LoVo (cell line): ENCODE measurements around the gene SRPK1.

ENCODE experiments used
- DNase-seq: peaks from one replicate; pipeline ENCODE4 v3.0.0-alpha.2; 2016; ENCODE audit warnings: low spot score

SRPK1 gene

DNA sequence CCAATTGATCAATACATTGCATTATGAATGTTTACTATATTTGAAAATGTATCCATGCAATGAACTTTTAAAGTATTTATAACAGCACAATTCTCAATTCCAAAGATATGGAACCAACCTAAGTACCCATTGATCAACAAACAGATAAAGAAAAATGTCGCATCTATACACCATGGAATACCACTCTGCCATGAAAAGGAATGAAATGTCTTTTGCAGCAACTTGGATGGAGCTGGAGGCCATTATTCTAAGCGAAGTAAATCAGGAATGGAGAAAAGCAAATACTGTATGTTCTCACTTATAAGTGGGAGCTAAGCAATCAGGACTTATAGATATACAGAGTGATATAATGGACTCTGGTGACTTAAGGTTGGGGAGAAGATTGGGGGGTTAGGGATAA is 22.9 kb downstream of the SRPK1 start:
- DNase-seq: no peak

DNA sequence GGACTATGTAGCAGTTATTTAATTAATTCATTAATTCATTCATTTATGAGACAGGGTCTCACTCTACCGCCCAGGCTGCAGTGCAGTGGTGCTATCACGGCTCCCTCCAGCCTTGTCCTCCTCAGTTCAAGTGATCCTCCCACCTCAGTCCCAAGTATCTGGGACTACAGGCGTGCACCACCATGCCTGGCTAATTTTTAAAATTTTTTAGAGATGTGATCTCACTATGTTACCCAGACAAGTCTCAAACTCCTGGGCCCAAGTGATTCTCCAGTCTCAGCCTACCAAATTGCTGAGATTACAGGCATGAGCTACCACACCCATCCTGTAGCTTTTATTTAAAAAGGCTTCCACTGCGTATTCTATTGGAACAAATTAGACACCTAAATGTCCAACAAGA is 23.4 kb downstream of the SRPK1 start:
- DNase-seq: no peak

DNA sequence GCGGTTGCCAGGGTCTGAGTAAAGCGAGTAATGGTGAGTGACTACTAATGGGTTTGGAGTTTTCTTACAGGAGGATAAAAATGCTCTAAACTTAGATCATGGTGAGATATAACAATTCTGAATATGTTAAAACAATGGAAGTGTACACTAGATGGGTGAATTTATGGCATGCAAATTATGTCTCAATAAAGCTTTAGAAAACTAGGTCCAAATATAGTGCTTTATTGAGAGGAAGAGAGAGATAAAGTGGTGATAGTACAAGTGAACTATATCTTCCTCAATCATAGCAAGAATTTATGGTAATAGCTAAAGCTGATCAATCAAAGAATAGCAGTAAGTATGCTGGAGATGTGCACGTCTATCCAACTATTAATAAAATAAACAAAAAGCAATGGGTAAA is 23.9 kb downstream of the SRPK1 start:
- no peak for DNase-seq

GRCh38 chr6:35896228-35896627 is 24.7 kb downstream of the SRPK1 start:
- DNase-seq: no peak

DNA sequence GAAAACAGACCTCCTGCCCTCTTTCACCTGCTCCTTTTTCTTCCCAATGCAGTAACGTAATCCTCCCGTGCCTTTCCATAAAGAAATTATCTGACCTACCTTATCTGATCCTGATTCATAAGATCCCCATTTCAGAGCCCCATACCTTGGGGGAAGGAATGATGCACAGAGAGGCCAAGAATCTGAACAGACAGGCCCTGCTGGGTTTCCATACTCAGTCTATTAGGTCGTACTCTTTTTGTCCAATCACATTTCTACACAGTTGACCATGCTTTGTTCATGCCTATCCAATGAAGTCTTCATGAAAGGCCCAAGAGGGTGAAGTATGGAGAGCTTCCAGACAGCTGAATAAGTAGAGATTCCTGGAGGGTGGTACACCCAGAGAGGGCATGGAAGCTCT is 25.3 kb downstream of the SRPK1 start:
- DNase-seq: no peak

DNA sequence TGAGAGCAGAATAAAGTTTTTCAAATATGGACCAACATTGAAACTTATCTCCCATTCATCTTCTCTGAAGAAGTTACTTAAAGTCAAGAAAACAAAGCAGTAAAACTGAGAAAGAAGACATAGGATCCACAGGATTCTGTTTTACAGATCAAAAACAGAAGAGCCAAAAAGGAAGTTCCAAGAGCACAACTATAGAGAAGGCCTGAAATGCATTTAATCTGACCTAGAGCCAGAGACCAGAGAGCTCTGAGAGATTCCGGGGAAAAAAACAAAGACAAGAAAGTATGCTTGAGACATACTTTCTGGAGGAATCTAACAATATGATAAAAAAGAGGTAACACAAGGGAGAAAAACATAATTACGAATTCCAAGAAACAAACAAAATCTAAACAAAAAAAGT is 26.1 kb downstream of the SRPK1 start:
- no peak for DNase-seq

DNA sequence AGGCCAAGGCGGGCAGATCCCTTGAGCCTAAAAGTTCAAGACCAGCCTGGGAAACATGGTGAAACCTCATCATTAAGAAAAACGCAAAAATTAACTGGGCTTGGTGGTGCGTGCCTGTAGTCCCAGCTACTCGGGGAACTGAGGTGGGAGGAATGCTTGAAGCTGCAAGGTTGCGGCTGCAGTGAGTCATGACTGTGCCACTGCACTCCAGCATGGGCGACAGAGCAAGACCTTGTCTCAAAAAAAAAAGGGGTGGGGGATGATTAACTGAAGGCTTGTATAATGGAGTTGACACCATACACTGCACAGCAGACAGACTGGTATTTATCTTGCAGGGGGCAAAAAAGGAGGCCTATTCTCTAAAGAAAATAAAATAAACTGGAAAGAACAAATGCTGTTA is 27.7 kb downstream of the SRPK1 start:
- DNase-seq: no peak

DNA sequence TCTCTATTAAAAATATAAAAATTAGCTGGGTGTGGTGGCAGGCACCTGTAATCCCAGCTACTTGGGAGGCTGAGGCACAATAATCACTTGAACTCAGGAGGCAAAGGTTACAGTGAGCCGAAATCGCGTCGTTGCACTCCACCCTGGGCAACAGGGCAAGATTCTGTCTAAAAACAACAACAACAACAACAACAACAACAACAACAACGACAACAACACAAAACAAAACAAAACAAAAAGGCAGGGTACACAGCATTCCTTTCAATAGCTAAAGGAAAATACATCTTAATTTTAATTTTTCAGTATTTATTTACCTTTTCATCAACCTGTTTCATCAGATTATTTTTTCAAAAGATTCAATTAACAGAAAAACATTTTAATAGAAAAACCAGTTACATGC is 28.4 kb downstream of the SRPK1 start:
- no peak for DNase-seq

DNA sequence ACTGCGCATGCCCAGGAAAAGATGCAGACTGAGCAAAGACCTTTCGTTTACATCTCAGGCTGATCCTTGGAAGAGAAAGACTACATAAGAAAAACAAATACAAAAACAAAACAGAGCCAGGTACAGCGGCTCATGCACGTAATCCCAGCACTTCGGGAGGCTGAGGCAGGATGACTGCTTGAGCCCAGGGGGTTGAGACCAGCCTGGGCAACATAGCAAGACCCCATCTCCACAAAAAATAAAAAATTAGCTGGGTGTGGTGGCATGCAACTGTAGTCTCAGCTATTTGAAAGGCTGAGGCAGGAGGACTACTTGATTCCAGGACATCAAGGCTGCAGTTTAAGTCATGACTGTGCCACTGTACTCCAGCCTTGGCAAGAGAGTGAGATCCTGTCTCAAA is 41.7 kb downstream of the SRPK1 start:
- no peak for DNase-seq

GRCh38 chr6:35876902-35877301 is 44.0 kb downstream of the SRPK1 start:
- DNase-seq: no peak

- no peak for DNase-seq
Measured at GRCh38 chr6:35874730-35875129, 46.2 kb downstream of the SRPK1 start.

GRCh38 chr6:35859367-35859766 is 61.5 kb downstream of the SRPK1 start:
- no peak for DNase-seq

DNA sequence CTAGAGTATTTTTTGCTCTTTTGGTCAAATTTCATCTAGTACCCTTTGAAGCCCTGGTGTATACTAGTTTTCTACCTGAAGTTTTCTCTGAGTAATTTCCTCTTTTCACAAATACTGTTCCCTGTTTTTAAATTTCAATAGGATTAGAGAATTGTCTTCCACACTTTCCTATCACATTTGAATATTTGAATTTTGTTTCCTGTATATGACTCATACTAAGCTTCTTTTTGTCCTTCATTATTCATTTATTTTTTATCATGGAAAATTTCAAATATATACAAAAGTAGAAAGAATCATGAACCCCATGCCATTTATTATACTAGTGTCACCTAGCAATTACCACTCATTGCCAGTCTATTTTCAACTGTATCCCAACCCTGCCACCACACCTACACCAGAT is 63.0 kb downstream of the SRPK1 start:
- DNase-seq: no peak

DNA sequence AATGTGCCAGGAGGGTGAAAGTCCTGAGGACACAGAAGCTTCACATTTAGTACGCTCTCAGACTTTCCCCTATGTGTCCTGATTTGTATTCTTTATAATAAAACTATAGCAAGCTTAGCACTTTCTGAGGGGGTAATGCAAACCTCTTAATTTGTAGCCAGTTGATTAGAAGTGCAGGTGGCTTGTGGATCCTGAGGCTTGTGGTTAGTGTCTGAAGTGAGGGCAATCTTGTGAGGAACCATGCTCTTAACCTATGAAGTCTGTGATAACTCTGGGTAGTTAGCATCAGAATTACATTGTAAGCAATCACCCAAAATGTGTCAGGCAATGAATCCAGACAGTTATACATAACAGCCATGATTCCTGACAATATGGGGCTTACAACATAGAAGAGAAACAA is 64.6 kb downstream of the SRPK1 start:
- DNase-seq: no peak

- no peak for DNase-seq
Measured at GRCh38 chr6:35852994-35853393, 67.9 kb downstream of the SRPK1 start.

- DNase-seq: no peak
Measured at GRCh38 chr6:35850208-35850607, 70.7 kb downstream of the SRPK1 start.

- no peak for DNase-seq
Measured at GRCh38 chr6:35844290-35844689, 76.6 kb downstream of the SRPK1 start.

GRCh38 chr6:35842381-35842780 is 78.5 kb downstream of the SRPK1 start:
- no peak for DNase-seq

DNA sequence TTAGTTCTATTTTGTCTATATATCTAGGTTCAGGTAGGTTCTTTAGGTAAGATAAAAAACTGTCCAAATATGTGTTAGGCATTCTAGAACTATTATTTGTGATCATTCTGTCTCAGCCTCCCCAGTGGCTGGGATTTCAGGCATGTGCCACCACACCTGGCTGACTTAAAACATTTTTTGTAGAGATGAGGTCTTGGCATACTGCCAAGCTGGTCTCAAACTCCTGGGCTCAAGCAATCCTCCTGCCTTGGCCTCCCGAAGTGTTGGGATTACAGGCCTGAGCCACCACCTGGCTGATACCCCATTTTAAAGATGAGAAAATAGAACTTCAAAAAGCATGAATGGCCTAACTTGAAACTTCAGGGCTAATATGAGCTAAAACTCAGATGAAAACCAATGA is 81.9 kb downstream of the SRPK1 start:
- no peak for DNase-seq

DNA sequence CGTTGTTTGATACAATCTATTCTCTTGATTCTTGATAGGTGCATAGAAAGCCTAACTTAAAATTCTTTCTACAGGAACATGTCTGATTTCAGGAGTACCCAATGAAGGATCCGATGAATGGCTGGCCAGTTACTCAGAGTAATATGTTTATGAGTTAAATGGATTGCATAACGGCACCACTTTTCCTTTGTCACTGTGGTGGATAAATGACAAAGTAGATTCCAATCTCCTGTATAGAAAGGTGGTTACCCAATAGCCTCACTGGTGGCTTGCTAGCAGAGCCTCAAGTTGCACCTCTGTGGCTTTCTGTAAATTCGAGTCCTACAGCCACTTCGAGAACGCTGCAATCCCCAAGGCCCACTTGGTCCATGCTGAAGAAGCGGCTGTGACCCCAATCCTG is 87.4 kb downstream of the SRPK1 start:
- DNase-seq: no peak

- DNase-seq: no peak
Measured at GRCh38 chr6:35831257-35832007, 89.5 kb downstream of the SRPK1 start.

- DNase-seq: no peak
Measured at GRCh38 chr6:35829306-35829705, 91.6 kb downstream of the SRPK1 start.

GRCh38 chr6:35824552-35825192 is 96.2 kb downstream of the SRPK1 start:
- no peak for DNase-seq

DNA sequence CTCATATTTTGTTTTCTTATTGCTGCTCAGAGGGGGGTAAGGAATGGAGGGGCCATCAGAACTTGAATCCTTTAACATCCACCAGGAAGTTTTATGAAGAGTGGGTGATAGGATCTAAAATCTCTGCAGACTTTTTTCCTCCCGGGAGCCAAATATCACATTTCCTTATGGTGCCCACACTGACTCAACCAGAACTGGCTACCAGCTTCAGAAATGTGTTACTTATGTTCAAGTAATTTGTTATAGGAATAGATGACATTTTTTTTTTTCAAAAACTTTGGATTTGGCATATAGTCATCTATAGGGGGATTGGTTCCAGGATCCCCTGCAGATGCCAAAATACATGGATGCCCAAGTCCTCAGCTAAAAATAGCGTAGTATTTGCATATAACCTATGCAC is 97.3 kb downstream of the SRPK1 start:
- DNase-seq: no peak
